Thoracic aorta (tissue), 2 donors: ENCODE data around the gene F7. TPM values are rescaled to one million over a fixed set of nuclear protein-coding genes. Genes with fewer than 3 reads are reported as not detected.

ENCODE experiments used
- ATAC-seq: fragments of 150-250 bp; one replicate; pipeline ENCODE4 v1.8.0; 2017; ENCODE audit warnings: low read depth; ENCODE audit not compliant: insufficient number of reproducible peaks, low FRiP score
- DNase-seq: peaks from one replicate; pipeline ENCODE4 v3.0.0-alpha.2; 2020; ENCODE audit warnings: low spot score
- H3K27ac ChIP-seq, 2 donors: fragments of 200-600 bp; sonication (generic); 1 replicate in 1 of 2; 2 replicates in 1 of 2; pipeline ENCODE4 v1.5.1; 2016; ENCODE audit warnings: mild to moderate bottlenecking in 2 of 2, moderate library complexity in 2 of 2
- H3K27me3 ChIP-seq: fragments of 200-600 bp; sonication (generic); replicated peaks from 2 replicates; pipeline ENCODE4 v1.6.0; 2016; ENCODE audit warnings: mild to moderate bottlenecking; ENCODE audit not compliant: insufficient read depth
- H3K36me3 ChIP-seq: fragments of 200-600 bp; sonication (generic); one replicate; pipeline ENCODE4 v1.5.1; 2016
- H3K4me1 ChIP-seq, 2 donors: fragments of 200-600 bp; sonication (generic); 1 replicate in 1 of 2; 2 replicates in 1 of 2; pipeline versions ENCODE4 v1.5.1 to v1.6.0; 2016; ENCODE audit warnings: low read depth in 2 of 2, mild to moderate bottlenecking in 1 of 2; ENCODE audit not compliant: control insufficient read depth in 1 of 2
- H3K4me3 ChIP-seq: fragments of 200-600 bp; sonication (generic); 2 replicates; pipeline ENCODE4 v1.5.1; 2016; ENCODE audit warnings: mild to moderate bottlenecking
- H3K9me3 ChIP-seq: fragments of 200-600 bp; sonication (generic); 2 replicates; pipeline ENCODE4 v1.5.1; 2016
- total RNA-seq, 2 donors: library from RNA; depleted of rRNA; stranded (reverse); fragments of >200 nt; gene quantifications; one replicate each; pipeline versions ENCODE4 v1.1.0 to v1.2.3, GENCODE V29; 2016
- TF ChIP-seq, protein P1 (sequence below): fragments of 200-600 bp; sonication (generic); IDR thresholded peaks from one replicate; pipeline ENCODE4 v1.5.1; 2019; ENCODE audit warnings: antibody characterized with exemption

F7 gene
- total RNA-seq, 2 donors from 2014 or later: not detected

DNA sequence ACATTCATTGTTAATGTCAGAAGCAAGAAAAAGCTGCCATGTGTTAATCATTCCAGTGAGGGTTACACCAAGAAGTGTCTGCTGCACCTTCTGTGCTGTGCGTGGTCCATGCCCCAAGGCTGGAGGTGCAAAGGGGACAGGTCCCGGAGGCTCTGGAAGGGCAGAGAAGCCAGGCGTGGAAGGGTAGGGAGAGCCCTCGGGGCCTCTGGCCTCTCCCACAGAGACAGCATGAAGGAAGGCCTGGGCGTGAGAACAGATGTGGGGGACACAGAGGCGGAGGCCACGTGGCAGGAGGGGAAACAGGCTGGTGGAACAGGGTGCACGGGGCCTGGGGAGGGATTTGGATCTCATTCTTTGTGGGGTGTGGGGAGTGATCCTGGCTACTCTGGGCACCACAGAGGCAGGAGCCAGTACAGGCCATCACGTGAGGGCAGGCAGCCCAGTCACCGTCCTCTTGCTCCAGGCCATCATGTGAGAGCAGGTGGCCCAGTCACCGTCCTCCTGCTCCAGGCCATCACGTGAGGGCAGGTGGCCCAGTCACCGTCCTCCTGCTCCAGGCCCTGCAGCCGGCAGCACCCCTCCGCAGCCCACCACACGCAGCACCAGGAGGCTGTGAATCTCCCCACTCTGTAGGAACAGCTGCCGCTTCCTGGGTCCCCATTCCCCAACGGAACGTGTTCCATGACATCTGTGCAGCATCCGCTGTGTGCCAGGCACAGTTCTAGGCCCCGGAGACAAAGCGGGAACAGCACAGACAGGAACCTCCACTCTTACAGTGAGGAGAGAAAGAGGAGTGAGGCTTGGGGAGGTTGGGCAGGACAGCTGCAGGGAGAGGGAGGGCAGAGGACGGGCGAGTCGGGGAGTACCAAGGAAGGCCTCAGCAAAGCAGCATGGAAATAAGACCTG, 10.2 kb upstream of the F7 start:
- no peak overlapping the region for H3K27ac ChIP-seq
- ATAC-seq (no peak), DNase-seq (no peak)
- H3K4me1 ChIP-seq: no peaks in the 10 kb centered on the region
- TF ChIP-seq, protein P1, sequence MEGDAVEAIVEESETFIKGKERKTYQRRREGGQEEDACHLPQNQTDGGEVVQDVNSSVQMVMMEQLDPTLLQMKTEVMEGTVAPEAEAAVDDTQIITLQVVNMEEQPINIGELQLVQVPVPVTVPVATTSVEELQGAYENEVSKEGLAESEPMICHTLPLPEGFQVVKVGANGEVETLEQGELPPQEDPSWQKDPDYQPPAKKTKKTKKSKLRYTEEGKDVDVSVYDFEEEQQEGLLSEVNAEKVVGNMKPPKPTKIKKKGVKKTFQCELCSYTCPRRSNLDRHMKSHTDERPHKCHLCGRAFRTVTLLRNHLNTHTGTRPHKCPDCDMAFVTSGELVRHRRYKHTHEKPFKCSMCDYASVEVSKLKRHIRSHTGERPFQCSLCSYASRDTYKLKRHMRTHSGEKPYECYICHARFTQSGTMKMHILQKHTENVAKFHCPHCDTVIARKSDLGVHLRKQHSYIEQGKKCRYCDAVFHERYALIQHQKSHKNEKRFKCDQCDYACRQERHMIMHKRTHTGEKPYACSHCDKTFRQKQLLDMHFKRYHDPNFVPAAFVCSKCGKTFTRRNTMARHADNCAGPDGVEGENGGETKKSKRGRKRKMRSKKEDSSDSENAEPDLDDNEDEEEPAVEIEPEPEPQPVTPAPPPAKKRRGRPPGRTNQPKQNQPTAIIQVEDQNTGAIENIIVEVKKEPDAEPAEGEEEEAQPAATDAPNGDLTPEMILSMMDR: no peak
- no peaks in the 10 kb centered on the region for H3K9me3 ChIP-seq
- no peak overlapping the region for H3K4me3 ChIP-seq
- no peaks in the 10 kb centered on the region for H3K36me3 ChIP-seq
- no peaks in the 10 kb centered on the region for H3K27me3 ChIP-seq

DNA sequence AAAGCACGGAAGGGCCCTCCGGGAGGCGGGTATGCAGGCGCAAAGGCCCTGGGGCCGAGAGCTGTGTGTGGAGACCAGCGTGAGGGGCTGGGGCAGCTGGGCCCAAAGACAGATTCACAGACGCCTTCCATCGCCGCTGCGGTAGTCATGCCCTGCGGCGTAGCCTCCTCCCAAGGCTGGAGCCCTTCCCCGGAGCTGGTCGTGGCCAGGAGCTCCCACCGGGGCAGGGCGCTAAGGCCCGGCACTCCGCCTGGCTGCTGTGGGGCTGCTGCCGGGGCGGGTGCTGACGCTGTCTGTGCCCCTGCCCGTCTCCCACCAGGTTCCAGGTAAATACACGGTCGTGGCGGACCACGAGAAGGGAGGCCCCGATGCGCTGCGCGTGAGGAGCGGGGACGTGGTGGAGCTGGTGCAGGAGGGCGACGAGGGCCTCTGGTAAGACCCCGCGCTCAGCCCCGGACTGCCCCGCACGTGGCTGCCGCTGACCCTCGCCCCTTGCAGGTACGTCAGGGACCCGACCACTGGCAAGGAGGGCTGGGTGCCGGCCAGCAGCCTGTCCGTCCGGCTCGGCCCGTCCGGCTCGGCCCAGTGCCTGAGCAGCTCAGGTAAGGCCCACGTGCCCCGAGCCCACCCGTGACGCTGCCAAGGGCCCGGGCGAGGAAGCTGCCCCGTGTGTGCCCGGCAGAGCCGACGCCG, 9.4 kb upstream of the F7 start:
- ATAC-seq: no peak
- H3K27me3 ChIP-seq: no peaks in the 10 kb centered on the region

DNA sequence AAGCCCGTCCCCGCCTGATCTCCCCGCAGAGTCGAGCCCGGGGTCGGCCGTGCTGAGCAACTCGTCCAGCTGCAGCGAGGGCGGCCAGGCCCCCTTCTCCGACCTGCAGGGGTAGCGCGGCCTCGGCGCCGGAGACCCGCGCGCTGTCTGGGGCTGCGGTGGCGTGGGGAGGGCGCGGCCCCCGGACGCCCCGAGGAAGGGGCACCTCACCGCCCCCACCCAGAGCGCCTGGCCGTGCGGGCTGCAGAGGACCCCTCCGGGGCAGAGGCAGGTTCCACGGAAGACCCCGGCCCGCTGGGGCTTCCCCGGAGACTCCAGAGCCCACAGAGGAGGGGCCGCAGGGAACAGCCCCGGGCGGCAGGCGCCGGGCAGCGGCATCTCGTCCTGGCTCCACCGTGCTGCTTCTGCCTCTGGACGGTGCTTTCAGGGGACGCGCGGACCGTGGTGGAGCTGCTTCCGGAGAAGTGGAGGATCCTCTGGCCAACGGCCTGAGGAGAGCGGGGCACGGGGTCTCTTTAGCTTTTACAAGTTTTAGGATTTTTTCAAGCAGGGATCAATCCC, 8.8 kb upstream of the F7 start:
- H3K27ac ChIP-seq: no peak overlapping the region
- H3K36me3 ChIP-seq: no peaks in the 10 kb centered on the region
- TF ChIP-seq, protein P1: no peak
- ATAC-seq: no peak
- no peaks in the 10 kb centered on the region for H3K9me3 ChIP-seq
- H3K4me3 ChIP-seq: no peak overlapping the region
- DNase-seq: no peak
- no peaks in the 10 kb centered on the region for H3K27me3 ChIP-seq
- no peaks in the 10 kb centered on the region for H3K4me1 ChIP-seq

More for the DNA sequence above, 9.4 kb upstream of the F7 start:
- H3K27ac ChIP-seq: no peak overlapping the region
- no peaks in the 10 kb centered on the region for H3K36me3 ChIP-seq
- TF ChIP-seq, protein P1: no peak
- no peaks in the 10 kb centered on the region for H3K9me3 ChIP-seq
- H3K4me1 ChIP-seq: no peaks in the 10 kb centered on the region
- H3K4me3 ChIP-seq: no peak overlapping the region
- DNase-seq: no peak

DNA sequence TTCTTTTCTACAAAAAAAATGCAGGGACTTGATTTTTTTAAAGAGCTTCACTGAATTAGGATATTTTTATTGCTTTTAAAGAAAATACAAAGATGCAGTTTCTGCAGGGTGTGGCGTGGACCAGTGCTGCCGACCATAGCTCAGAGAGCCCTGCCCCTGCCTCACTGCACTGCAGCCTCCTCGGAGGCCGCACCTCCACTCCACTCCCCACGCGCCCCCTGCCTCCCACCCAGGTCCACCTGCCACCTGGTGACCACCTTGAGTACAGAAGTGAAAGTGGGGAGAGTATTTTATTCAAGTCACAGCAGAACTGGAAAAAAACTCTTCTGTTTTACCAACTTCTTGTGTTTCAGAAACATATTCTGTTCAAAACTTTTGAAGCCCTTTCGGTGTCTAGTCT, 7.9 kb upstream of the F7 start:
- no peaks in the 10 kb centered on the region for H3K36me3 ChIP-seq
- H3K4me3 ChIP-seq: no peak overlapping the region
- H3K9me3 ChIP-seq: no peaks in the 10 kb centered on the region
- no peaks in the 10 kb centered on the region for H3K4me1 ChIP-seq
- H3K27me3 ChIP-seq: no peaks in the 10 kb centered on the region
- TF ChIP-seq, protein P1: no peak
- H3K27ac ChIP-seq: no peak overlapping the region
- no peak for ATAC-seq
- DNase-seq: no peak

DNA sequence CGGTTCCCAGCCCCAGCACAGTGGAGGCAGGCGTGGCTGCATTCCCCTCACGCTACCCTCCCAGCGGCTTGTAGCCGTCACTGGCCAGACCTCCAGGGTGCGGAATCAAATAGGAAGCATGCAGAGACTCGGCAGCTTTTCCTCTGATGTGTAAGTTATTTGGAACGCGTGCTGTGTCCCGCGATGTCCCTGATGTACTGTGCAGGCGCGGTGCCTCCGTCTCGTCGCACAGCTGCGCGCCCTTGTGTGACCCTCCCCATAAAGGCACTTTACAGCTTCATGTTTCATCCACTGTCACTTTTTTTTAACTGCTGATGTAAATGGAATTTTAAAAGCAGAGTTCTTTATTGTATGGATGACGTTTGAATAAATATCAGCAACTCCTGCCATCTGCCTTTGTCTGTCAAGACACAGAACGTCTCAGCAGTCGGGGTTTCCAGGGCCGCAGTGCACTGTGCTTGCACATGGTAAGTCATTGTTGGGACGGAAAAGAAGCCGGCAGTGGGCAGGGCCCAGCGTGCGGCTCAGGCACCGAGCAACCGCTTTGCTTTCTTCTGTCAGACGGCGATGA, 7.3 kb upstream of the F7 start:
- H3K27ac ChIP-seq: no peak overlapping the region
- no peaks in the 10 kb centered on the region for H3K4me1 ChIP-seq
- no peak for DNase-seq
- H3K9me3 ChIP-seq: no peaks in the 10 kb centered on the region
- no peaks in the 10 kb centered on the region for H3K36me3 ChIP-seq
- no peak for ATAC-seq
- no peaks in the 10 kb centered on the region for H3K27me3 ChIP-seq
- no peak overlapping the region for H3K4me3 ChIP-seq
- TF ChIP-seq, protein P1: no peak
